AG09319 (cell line): Measurements from ENCODE around the gene COQ9.

Experiments
- DNase-seq: peaks from one replicate; pipeline ENCODE4 v3.0.0-alpha.2; 2010; ENCODE audit warnings: low read depth; ENCODE audit errors: extremely low read depth
- TF ChIP-seq, protein P1 (sequence below): IDR thresholded peaks from 2 replicates; pipeline ENCODE4 v1.5.1; 2011; ENCODE audit warnings: low read depth, mild to moderate bottlenecking, inconsistent platforms, low read length, moderate library complexity

The COQ9 gene

DNA sequence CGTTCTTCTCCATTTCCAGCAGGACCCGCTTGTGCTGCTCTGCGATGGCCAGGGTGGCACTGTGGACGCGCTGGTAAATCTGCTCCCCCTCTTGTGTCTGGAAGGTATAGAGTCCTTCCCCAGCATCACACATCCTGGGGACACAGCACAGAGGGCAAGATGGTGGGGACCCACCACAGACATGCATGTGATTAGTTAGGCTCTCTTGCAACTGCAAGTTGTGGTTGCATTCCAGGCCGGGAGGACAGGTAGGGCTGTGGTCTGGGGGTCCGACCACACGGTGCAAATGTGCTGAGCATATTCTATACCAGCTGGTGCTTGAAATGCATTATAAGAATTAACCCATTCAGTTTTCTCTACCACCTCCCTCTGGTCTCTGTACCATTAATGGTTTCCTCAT, 26.6 kb downstream of the COQ9 start:
- no peak for DNase-seq
- TF ChIP-seq, protein P1, sequence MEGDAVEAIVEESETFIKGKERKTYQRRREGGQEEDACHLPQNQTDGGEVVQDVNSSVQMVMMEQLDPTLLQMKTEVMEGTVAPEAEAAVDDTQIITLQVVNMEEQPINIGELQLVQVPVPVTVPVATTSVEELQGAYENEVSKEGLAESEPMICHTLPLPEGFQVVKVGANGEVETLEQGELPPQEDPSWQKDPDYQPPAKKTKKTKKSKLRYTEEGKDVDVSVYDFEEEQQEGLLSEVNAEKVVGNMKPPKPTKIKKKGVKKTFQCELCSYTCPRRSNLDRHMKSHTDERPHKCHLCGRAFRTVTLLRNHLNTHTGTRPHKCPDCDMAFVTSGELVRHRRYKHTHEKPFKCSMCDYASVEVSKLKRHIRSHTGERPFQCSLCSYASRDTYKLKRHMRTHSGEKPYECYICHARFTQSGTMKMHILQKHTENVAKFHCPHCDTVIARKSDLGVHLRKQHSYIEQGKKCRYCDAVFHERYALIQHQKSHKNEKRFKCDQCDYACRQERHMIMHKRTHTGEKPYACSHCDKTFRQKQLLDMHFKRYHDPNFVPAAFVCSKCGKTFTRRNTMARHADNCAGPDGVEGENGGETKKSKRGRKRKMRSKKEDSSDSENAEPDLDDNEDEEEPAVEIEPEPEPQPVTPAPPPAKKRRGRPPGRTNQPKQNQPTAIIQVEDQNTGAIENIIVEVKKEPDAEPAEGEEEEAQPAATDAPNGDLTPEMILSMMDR: no peak

- no peak for DNase-seq
- TF ChIP-seq, protein P1: no peak
These were observed 27.7 kb downstream of the COQ9 start for GRCh38 chr16:57474671-57475661.

DNA sequence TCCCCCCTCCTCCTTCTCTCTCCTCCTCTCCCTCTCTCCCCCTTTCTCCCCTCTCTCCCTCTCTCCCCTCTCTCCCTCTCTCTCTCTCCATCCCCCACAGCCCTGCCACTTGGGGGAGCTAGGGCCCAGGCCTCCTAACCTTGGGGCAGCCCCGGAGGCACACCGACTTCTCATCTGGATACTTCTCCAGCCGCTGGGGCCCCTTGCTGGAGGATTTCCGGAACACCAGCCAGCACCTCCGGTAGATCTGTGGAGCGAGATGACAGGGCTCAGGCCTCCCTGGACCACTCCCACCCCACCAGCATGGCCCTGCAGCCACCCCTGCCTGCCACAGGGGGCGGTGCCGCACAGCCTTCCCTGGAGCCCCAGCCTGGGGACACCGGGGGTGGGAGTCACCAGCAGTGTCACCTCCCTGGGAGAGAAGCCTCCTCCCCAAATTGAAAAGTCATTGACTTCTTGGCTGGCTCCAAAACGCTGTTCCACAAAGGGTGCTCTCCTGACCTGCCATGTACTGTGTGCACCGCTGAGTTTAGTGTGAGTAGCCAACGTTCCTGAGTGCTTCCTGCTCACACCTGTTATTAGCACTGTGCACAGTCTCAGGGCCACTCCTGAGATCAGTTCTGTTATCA, 28.5 kb downstream of the COQ9 start:
- no peak for DNase-seq
- TF ChIP-seq, protein P1: no peak; the same call in none of the 2 replicates

DNA sequence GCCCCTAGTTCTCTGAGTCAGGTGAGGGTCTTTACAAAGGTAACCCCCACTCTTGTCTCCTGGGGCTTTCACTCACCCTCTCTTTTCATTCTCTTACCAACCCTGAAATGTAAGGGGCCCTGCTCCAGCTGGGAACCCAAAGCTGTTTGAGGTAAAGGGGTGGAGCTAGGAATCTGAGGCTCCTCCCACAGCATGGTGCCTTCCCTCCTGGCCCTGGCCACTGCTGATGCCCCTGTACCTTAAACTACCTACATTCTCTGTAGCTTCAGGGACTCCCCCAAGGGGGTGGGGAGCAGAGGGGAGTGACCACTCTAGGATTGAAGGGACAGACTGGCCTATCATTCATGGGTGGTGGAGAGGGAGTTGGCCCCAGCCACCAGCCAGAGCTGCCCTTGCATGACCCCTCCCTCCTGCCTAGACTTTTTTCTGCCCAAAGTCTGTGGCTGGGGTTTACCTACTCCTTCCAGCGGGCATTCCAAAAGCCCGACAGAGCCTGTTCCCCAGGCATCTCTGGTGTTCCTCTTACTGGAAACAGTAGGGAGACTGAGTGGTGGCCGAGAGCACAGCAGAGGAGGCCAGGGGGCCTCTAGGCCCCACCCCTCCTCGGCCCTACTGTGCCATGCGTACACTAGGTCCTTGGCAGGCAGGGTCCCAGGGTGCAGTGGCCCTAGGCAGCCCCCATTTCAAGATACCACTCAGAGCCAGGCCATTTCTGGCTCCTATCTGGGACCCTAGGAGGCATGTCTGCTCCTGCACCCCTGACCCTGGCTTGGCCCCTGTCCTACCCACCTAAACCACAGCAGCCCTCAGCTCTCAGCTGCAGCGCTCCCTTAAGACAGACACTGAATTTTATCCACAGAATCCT, 29.5 kb downstream of the COQ9 start:
- DNase-seq: no peak
- TF ChIP-seq, protein P1: no peak

DNA sequence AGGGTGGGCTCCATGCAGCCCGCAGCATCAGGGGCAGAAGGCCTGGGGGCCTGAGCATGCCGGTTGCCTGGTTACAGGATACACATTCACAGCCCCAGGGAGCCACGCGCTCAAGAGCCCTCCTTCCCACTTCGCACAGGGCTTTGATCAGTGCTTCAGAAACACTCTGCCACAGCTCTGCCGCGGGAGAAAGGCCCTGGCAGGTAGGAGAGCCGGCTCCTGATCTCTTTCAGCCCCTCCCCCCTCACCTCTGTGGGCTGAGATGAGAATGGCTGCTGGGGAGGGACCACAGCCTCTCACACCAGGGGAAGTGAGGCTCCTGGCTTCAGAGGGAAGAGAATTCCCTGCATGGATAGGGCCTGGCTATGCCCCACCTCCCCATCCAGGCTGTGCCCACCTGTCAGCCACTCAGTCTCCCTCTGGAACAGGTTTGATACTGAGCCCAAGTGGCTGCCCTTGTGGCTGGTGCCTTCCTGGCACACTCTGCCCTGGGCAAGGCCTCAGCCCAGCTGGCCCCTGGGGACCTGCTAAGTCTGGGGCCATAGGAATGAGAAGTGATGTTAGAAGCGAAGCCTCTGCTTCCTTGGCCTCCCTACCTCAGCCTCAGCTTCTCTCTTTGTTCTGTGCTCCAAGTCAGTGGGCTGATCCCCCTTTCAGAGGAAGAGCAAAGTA, 30.4 kb downstream of the COQ9 start:
- TF ChIP-seq, protein P1: no peak
- DNase-seq: no peak

GRCh38 chr16:57478396-57479204, 31.3 kb downstream of the COQ9 start:
- no peak for DNase-seq
- TF ChIP-seq, protein P1: no peak
